Epithelial cell of esophagus (primary cell): ENCODE results near the gene DLG4.
A peak's percentile ranks its signal among the peaks of the same experiment; 100 is the strongest.
"Not testable (repeated sequence)": the region's sequence is repeated elsewhere in the genome, so short reads cannot be mapped to it uniquely, and the experiment has no call there.

Experiments used
- DNase-seq: peaks from one replicate; pipeline ENCODE4 v3.0.0; 2010; ENCODE audit warnings: low read depth
- H3K4me3 ChIP-seq: 2 replicates; pipeline ENCODE4 v1.5.1; 2011; ENCODE audit warnings: mild to moderate bottlenecking, low read length, control low read depth
- TF ChIP-seq, protein P1 (sequence below): IDR thresholded peaks from 2 replicates; pipeline ENCODE4 v1.5.1; 2011; ENCODE audit warnings: low read depth, mild to moderate bottlenecking, low read length, control low read depth, inconsistent platforms; ENCODE audit not compliant: insufficient read depth; ENCODE audit errors: missing control alignments

Gene DLG4

DNA sequence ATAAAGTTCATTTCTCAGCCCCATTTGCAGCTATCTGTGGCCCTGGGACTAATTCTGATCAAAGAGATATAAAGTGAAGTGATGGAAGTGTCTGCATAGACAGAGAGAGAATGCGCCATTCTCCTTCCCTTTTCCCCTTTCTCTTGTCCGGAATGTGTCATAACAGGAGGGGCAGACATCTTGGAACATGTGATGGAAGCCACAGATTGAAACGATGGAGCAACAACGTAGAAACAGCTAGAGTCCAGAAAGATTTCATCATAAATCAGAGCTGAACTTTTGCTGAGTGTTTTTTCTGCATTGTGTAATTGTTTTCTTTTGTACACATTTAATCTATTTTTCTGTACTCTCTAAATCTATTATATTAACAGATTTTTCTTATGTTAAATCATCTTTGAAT is 51.8 kb downstream of the DLG4 start:
- TF ChIP-seq, protein P1, sequence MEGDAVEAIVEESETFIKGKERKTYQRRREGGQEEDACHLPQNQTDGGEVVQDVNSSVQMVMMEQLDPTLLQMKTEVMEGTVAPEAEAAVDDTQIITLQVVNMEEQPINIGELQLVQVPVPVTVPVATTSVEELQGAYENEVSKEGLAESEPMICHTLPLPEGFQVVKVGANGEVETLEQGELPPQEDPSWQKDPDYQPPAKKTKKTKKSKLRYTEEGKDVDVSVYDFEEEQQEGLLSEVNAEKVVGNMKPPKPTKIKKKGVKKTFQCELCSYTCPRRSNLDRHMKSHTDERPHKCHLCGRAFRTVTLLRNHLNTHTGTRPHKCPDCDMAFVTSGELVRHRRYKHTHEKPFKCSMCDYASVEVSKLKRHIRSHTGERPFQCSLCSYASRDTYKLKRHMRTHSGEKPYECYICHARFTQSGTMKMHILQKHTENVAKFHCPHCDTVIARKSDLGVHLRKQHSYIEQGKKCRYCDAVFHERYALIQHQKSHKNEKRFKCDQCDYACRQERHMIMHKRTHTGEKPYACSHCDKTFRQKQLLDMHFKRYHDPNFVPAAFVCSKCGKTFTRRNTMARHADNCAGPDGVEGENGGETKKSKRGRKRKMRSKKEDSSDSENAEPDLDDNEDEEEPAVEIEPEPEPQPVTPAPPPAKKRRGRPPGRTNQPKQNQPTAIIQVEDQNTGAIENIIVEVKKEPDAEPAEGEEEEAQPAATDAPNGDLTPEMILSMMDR = no peak

DNA sequence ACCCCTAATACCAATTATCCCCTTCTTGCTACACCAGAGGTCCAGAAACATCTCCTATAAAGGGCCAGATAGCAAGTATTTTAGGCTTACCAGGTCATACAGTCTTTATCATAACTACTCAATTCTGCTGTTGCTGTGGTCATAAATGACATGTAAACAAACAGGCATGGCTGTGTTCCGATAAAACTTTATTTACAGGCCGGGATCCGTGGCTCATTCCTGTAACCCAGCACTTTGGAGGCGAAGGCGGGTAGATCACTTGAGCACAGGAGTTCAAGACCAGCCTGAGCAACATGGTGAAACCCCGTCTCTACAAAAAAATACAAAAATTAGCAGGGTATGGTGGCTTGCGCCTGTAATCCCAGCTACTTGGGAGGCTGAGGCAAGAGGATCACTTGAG is 52.8 kb downstream of the DLG4 start:
- DNase-seq = no peak
- H3K4me3 ChIP-seq = no peak overlapping the region
- TF ChIP-seq, protein P1 = no peak

More for the DNA sequence above, 51.8 kb downstream of the DLG4 start:
- no peak for DNase-seq
- no peak overlapping the region for H3K4me3 ChIP-seq

DNA sequence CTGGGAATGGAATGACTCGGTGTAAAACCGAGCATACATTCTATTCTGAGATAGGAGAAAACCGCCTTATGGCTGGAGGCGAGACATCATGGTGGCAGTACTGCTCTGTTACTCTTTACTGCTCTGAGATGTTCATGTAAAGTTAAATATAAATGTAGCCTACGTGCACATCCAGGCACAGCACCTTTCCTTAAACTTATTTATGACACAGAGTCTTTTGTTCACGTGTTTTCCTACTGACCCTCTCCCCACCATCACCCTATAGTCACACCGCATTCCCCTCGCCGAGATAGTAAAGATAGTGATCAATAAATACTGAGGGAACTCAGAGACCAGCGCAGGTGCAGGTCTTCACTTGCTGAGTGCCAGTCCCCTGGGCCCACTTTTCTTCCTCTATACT is 60.1 kb downstream of the DLG4 start:
- not testable (repeated sequence) for DNase-seq, H3K4me3 ChIP-seq

DNA sequence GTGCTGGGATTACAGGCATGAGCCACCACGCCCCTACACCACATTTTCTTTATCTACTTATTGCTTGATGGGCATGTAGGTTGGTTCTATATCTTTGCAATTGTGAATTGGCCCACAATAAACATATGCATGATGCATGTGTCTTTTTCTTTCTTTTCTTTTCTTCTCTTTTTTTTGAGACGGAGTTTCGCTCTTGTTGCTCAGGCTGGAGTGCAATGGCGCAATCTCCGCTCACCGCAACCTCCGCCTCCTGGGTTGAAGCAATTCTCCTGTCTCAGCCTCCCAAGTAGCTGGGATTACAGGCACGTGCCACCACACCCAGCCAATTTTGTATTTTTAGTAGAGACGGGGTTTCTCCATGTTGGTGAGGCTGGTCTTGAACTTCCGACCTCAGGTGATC is 61.2 kb downstream of the DLG4 start:
- H3K4me3 ChIP-seq, DNase-seq: not testable (repeated sequence)

DNA sequence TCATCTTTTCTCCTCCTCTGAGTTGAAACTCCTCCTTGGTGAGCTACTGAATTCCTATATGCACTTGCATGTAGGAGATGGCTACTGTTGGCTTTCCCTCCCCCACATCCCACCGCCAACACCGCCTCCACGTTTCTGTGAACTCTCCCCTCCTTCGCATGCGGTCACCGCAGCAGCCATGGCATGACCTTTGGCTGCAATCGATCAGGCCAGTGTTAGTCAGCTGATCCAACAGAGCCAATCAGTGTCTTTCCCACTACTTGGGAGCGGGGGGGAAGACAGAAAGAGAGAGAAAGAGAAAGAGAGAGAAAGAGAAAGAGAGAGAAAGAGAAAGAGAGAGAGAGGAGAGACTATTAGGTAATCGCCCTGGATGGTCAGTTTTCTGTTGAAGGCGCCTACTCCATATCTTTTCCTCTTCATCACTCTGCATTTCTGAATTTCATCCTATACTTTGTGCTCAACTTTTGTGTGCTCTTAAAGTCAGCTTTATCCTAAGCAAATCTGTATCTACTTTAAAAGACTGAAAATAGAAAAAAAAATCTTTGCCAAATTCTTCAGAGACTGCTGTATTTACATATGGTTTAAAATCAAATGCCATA is 63.2 kb downstream of the DLG4 start:
- DNase-seq = no peak
- TF ChIP-seq, protein P1 = no peak
- H3K4me3 ChIP-seq = no peak overlapping the region

DNA sequence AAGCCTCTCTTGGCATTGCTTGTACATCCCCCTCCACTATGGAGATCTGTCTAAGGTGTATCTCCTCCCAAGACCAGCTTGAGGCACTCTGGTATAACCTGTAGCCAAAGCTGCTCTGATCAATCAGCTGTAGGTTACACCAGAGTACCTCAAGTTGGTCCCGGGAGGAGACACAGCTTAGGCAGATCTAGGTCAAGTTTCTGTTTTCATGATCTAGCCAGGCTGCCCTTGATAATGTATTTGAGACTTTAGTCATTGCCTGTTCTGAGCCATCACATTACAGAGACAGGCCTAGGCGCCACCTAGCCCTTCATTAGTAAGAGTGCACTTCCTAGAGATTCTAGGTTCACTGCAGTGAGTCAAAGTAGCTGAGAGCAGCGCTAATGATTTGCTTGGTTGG is 71.9 kb downstream of the DLG4 start:
- TF ChIP-seq, protein P1 = peak; percentile 12
- peak; percentile 73 for DNase-seq

DNA sequence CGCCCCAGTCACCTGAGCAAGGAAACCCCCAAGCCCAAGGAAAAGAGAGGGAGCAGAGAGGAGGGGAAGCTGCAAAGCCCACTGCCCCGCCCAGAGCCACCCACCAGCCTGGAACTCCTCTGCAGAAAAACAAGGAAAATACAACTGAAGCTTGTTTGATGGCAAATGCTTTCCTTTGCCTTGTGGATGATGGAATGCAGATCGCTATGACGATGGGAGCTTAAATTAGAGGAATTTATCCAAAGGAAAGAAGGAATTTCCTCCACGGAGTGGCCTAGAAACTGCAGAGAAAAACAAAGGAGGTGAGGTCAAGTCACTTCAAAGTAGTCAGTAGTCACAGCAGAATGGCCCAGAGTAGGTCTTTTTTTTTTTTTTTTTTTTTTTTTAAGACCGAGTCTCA is 73.5 kb downstream of the DLG4 start:
- TF ChIP-seq, protein P1 = no peak
- H3K4me3 ChIP-seq = no peak overlapping the region
- DNase-seq = no peak

More for the DNA sequence above, 71.9 kb downstream of the DLG4 start:
- no peak overlapping the region for H3K4me3 ChIP-seq

DNA sequence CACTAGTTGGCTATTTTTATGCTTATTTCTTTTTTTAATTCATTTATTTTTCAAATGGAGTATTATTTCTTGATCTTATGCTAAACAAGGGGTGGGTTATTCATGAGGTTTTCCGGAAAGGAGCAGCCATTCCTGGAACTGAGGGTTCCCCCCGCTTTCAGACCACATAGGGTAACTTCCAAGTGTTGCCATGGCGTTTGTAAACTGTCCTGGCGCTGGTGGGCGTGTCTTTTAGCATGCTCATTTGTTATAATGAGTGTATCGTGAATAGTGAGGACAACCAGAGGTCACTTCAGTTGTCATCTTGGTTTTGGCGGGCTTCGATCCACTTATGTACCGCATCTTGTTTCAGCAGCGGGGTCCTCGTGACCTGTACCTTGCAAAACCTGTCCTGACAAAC is 75.4 kb downstream of the DLG4 start:
- no peak for DNase-seq
- no peak overlapping the region for H3K4me3 ChIP-seq
- TF ChIP-seq, protein P1 = no peak
